B cell (primary cell): Measurements from ENCODE around the gene AGBL3. TPM values are rescaled to one million over a fixed set of nuclear protein-coding genes. Genes with fewer than 3 reads are reported as not detected.

ENCODE experiments used
- ATAC-seq: fragments of 200-7000 bp; cut with Tn5 transposase; one replicate; pipeline ENCODE4 v1.10.0; 2021; ENCODE audit warnings: low read depth, mild to moderate bottlenecking, moderate number of reproducible peaks, moderate library complexity
- CTCF ChIA-PET: fragments of 350-600 bp; sonication (Branson Sonifier 250); formaldehyde crosslinking; loops from one replicate; lab custom pipeline; 2021; ENCODE audit warnings: antibody characterized with exemption, inconsistent platforms; lab: Charles Lee
- POLR2A ChIA-PET: fragments of 350-600 bp; sonication (Branson Sonifier 250); formaldehyde crosslinking; loops from one replicate; lab custom pipeline; 2021; ENCODE audit warnings: antibody characterized with exemption; lab: Charles Lee
- DNase-seq: peaks from one replicate; pipeline ENCODE4 v3.0.0; 2013
- H2AFZ ChIP-seq: 2 replicates; pipeline ENCODE4 v1.6.1; 2012; ENCODE audit warnings: mild to moderate bottlenecking, low read depth, low read length; ENCODE audit not compliant: insufficient read depth, poor library complexity, severe bottlenecking
- H3K27ac ChIP-seq, 2 donors: 1 replicate in 1 of 2; 2 replicates in 1 of 2; pipeline ENCODE4 v1.5.1; 2012 to 2013; ENCODE audit warnings: low read length in 2 of 2, mild to moderate bottlenecking in 2 of 2, moderate library complexity in 1 of 2
- H3K27me3 ChIP-seq, 4 experiments: fragments of 200-600 bp in 1 of 4; sonication (generic) in 1 of 4; replicated peaks in 1 of 4; 1 replicate in 2 of 4; 2 replicates in 2 of 4; pipeline versions ENCODE4 v1.6.1 to v1.7.0; 2013 to 2016; ENCODE audit warnings: low read length in 3 of 4, mild to moderate bottlenecking in 2 of 4, mixed read lengths in 1 of 4, moderate library complexity in 1 of 4; ENCODE audit not compliant: insufficient read depth in 4 of 4, control insufficient read depth in 3 of 4; ENCODE audit errors: control extremely low read depth in 1 of 4
- H3K36me3 ChIP-seq, 2 experiments: replicated peaks in 1 of 2; 1 replicate in 1 of 2; 2 replicates in 1 of 2; pipeline versions ENCODE4 v1.6.1 to v1.7.1; 2013; ENCODE audit warnings: low read length in 1 of 2; ENCODE audit not compliant: insufficient read depth in 2 of 2, control insufficient read depth in 1 of 2; ENCODE audit errors: control extremely low read depth in 1 of 2, extremely low read depth in 1 of 2
- H3K4me1 ChIP-seq, 2 donors: fragments of 200-600 bp in 1 of 2; sonication (generic) in 1 of 2; 1 replicate in 1 of 2; 2 replicates in 1 of 2; pipeline versions ENCODE4 v1.5.1 to v1.6.1; 2013 to 2017; ENCODE audit warnings: low read length in 2 of 2; ENCODE audit not compliant: control insufficient read depth in 2 of 2, insufficient read depth in 2 of 2
- H3K4me2 ChIP-seq: replicated peaks from 2 replicates; pipeline ENCODE3; 2012; ENCODE audit warnings: mild to moderate bottlenecking, low read depth, low read length; ENCODE audit not compliant: poor library complexity, severe bottlenecking
- H3K4me3 ChIP-seq, 5 experiments: fragments of 200-600 bp in 1 of 5; sonication (generic) in 1 of 5; 1 replicate in 3 of 5; 2 replicates in 2 of 5; pipeline versions ENCODE4 v1.5.1 to v1.7.0; 2011 to 2016; ENCODE audit warnings: low read length in 4 of 5, mild to moderate bottlenecking in 4 of 5, low read depth in 2 of 5, control low read depth in 1 of 5, moderate library complexity in 1 of 5; ENCODE audit not compliant: insufficient read depth in 1 of 5; ENCODE audit errors: control extremely low read depth in 1 of 5, extremely low read depth in 1 of 5
- H3K79me2 ChIP-seq: fragments of 200-600 bp; sonication (generic); one replicate; pipeline ENCODE4 v1.6.0; 2016; ENCODE audit warnings: low read length; ENCODE audit not compliant: control insufficient read depth, insufficient read depth
- H3K9ac ChIP-seq: fragments of 200-600 bp; sonication (generic); 2 replicates; pipeline ENCODE4 v1.6.1; 2017; ENCODE audit warnings: mild to moderate bottlenecking, low read length, moderate library complexity
- H3K9me3 ChIP-seq, 3 donors: one replicate each; pipeline versions ENCODE4 v1.6.1 to v1.7.1; 2013; ENCODE audit warnings: low read length in 2 of 3; ENCODE audit not compliant: control insufficient read depth in 2 of 3, insufficient read depth in 1 of 3; ENCODE audit errors: control extremely low read depth in 1 of 3
- H4K20me1 ChIP-seq: 2 replicates; pipeline ENCODE4 v1.6.0; 2012; ENCODE audit warnings: mild to moderate bottlenecking, low read length; ENCODE audit not compliant: insufficient read depth, control insufficient read depth, poor library complexity, severe bottlenecking
- H3K27ac Mint-ChIP-seq: one replicate; pipeline ENCODE4 v1.8.0; 2021; ENCODE audit warnings: mixed read lengths
- H3K27me3 Mint-ChIP-seq: one replicate; pipeline ENCODE4 v1.8.0; 2021; ENCODE audit warnings: mixed read lengths
- H3K4me1 Mint-ChIP-seq: one replicate; pipeline ENCODE4 v1.8.0; 2021; ENCODE audit warnings: mixed read lengths
- H3K4me3 Mint-ChIP-seq: one replicate; pipeline ENCODE4 v1.8.0; 2021; ENCODE audit warnings: mixed read lengths
- H3K9me3 Mint-ChIP-seq: one replicate; pipeline ENCODE4 v1.8.0; 2022; ENCODE audit warnings: mixed read lengths; ENCODE audit not compliant: insufficient read depth
- EZH2 ChIP-seq: IDR thresholded peaks from 2 replicates; pipeline ENCODE4 v1.6.1; 2012; ENCODE audit warnings: borderline replicate concordance, low read depth, mild to moderate bottlenecking, moderate library complexity, low read length; ENCODE audit not compliant: insufficient read depth, poor library complexity, severe bottlenecking
- WGBS: methylation state at CpG from one replicate; pipeline ENCODE4 v1.1.5; 2013; ENCODE audit warnings: missing lambda C conversion rate; ENCODE audit not compliant: insufficient coverage; 5-methylcytosine and 5-hydroxymethylcytosine counted together
- intact Hi-C: fragments of 100-400 bp; cut with micrococcal nuclease; formaldehyde crosslinking; loops from one replicate; pipeline ENCODE4 v1.10.0; 2022
- polyA plus RNA-seq: library from polyadenylated mRNA; depleted of rRNA; stranded (reverse); fragments of >200 nt; gene quantifications from 2 replicates; pipeline ENCODE4 v1.2.3, GENCODE V29; 2012
- total RNA-seq, 2 donors: library from RNA; stranded (reverse); fragments of 120-200 nt in 1 of 2; gene quantifications; 1 replicate in 1 of 2; 2 replicates in 1 of 2; pipeline versions ENCODE4 v1.2.3 to v1.2.4, GENCODE V29; 2013 to 2022
- TF ChIP-seq, protein P1 (sequence below): fragments of 200-600 bp; IDR thresholded peaks from one replicate; pipeline ENCODE4 v1.8.0; 2022; ENCODE audit warnings: antibody characterized with exemption, mild to moderate bottlenecking

The AGBL3 gene
- total and polyA plus RNA-seq, 2 donors (not counting 1 experiment from before 2014, with no cell fraction given) = 0.51 to 10.9 TPM

DNA sequence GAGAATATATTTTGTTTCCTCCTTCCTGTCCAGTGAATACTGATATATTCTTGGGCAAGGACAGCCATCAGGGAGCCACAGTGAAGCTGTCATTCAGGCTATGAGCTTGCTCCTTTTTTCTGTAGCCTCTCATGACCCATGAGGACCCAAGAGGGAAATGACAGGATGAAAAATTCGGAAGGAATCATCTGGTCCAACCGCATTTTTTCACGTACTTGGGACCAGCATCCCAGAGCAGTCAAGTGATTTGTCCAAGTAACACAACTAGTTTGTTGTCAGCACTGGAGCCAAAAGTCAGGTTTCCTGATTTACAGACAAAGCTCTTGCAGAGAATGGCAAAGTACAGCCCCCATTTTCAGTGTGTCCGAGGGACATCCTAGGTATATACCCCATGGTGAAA lies 47.2 kb upstream of the AGBL3 start:
- intact Hi-C loops = no loop called here
- ChIA-PET POLR2A (no interaction called here), CTCF (no interaction called here)

DNA sequence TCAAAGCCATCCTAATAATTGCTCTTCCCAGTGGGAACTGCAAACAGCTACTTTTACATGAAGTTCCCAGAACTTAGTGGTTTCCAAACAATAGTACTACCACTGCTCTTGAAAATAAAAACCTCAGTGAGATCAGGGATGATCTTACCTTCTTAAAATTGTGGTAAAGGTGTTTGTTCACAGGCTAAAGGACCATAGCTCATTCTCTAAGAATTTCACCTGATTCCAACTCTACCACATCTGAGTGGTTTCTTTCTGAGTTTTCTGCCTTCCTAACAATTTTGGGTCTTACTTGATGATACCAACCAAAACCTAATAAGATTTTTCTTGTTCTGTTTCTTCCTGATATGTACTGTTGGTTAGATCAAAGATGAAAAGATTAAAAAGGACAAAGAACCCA lies 45.6 kb upstream of the AGBL3 start:
- no peak overlapping the region for H3K27ac Mint-ChIP-seq
- Histone ChIP-seq H3K9ac (no peak overlapping the region), H3K9me3 (no peaks in the 10 kb centered on the region), H3K27me3 (no peaks in the 10 kb centered on the region), H3K36me3 (no peaks in the 10 kb centered on the region), H3K4me3 (no peak overlapping the region), H4K20me1 (no peaks in the 10 kb centered on the region), H2AFZ (no peak overlapping the region), H3K27ac (no peak overlapping the region), H3K4me2 (no peak overlapping the region), H3K79me2 (no peaks in the 10 kb centered on the region), H3K4me1 (no peaks in the 10 kb centered on the region)
- DNase-seq = no peak
- no peak overlapping the region for H3K4me3 Mint-ChIP-seq
- H3K9me3 Mint-ChIP-seq = no peaks in the 10 kb centered on the region
- intact Hi-C loops = no loop called here
- POLR2A ChIA-PET = no interaction called here
- ATAC-seq = no peak
- TF ChIP-seq, protein P1, sequence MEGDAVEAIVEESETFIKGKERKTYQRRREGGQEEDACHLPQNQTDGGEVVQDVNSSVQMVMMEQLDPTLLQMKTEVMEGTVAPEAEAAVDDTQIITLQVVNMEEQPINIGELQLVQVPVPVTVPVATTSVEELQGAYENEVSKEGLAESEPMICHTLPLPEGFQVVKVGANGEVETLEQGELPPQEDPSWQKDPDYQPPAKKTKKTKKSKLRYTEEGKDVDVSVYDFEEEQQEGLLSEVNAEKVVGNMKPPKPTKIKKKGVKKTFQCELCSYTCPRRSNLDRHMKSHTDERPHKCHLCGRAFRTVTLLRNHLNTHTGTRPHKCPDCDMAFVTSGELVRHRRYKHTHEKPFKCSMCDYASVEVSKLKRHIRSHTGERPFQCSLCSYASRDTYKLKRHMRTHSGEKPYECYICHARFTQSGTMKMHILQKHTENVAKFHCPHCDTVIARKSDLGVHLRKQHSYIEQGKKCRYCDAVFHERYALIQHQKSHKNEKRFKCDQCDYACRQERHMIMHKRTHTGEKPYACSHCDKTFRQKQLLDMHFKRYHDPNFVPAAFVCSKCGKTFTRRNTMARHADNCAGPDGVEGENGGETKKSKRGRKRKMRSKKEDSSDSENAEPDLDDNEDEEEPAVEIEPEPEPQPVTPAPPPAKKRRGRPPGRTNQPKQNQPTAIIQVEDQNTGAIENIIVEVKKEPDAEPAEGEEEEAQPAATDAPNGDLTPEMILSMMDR = no peak
- no peak for TF ChIP-seq EZH2
- CTCF ChIA-PET = interaction anchor here (0.7 to 1.8 kb wide), 4 partner anchors 121 to 482 kb away, joined by 3 to 8 read pairs (median 3); no protein-coding TSS in a partner anchor
- H3K4me1 Mint-ChIP-seq = no peaks in the 10 kb centered on the region
- H3K27me3 Mint-ChIP-seq = peaks cover 3% of the 10 kb centered on the region

More for the DNA sequence above, 47.2 kb upstream of the AGBL3 start:
- Histone ChIP-seq H3K27me3 (no peaks in the 10 kb centered on the region), H2AFZ (no peak overlapping the region), H4K20me1 (no peaks in the 10 kb centered on the region), H3K9me3 (no peaks in the 10 kb centered on the region), H3K4me1 (peaks cover 0 to under 1% of the 10 kb centered on the region in 2 donors), H3K9ac (no peak overlapping the region), H3K4me3 (no peak overlapping the region), H3K36me3 (no peaks in the 10 kb centered on the region), H3K27ac (no peak overlapping the region), H3K79me2 (no peaks in the 10 kb centered on the region), H3K4me2 (no peak overlapping the region)
- peaks cover 3% of the 10 kb centered on the region for H3K4me1 Mint-ChIP-seq
- WGBS = 98% methylated on average over 3 of the region's 4 CpGs
- H3K4me3 Mint-ChIP-seq = no peak overlapping the region
- peaks cover 3% of the 10 kb centered on the region for H3K27me3 Mint-ChIP-seq
- no peaks in the 10 kb centered on the region for H3K9me3 Mint-ChIP-seq
- DNase-seq (no peak), ATAC-seq (no peak)
- no peak overlapping the region for H3K27ac Mint-ChIP-seq
- TF ChIP-seq, protein P1 = no peak
- no peak for TF ChIP-seq EZH2
